Putamen (tissue), 1 donor: ENCODE results near the gene KDM3B.
"Not testable (repeated sequence)": the region's sequence is repeated elsewhere in the genome, so short reads cannot be mapped to it uniquely, and the experiment has no call there.

Experiments
- DNase-seq: peaks from one replicate; pipeline ENCODE4 v3.0.0-alpha.2; 2016; ENCODE audit warnings: low spot score

The KDM3B gene

GRCh38 chr5:138389332-138389731 is 36.8 kb downstream of the KDM3B start:
- no peak for DNase-seq

- not testable (repeated sequence) for DNase-seq
Measured at GRCh38 chr5:138389911-138390310, 37.4 kb downstream of the KDM3B start.

GRCh38 chr5:138391859-138392386 is 39.4 kb downstream of the KDM3B start:
- DNase-seq: peak; percentile 70

- DNase-seq: no peak
Measured at GRCh38 chr5:138402640-138403039, 50.2 kb downstream of the KDM3B start.

- no peak for DNase-seq
Measured at GRCh38 chr5:138408023-138408422, 55.5 kb downstream of the KDM3B start.

- not testable (repeated sequence) for DNase-seq
Measured at GRCh38 chr5:138410996-138411640, 58.6 kb downstream of the KDM3B start.

- no peak for DNase-seq
Measured at GRCh38 chr5:138418444-138418843, 66.0 kb downstream of the KDM3B start.

GRCh38 chr5:138425079-138425478 is 72.6 kb downstream of the KDM3B start:
- DNase-seq: no peak

GRCh38 chr5:138435943-138436342 is 83.5 kb downstream of the KDM3B start:
- DNase-seq: no peak

GRCh38 chr5:138438003-138438723 is 85.7 kb downstream of the KDM3B start:
- no peak for DNase-seq

GRCh38 chr5:138438724-138439476 is 86.4 kb downstream of the KDM3B start, which contains the start of gene REEP2:
Gene REEP2, plus strand, starts transcription at chr5:138439057. Its CDS starts 152 bp downstream, at chr5:138439209.
- peak; percentile 55 for DNase-seq

- no peak for DNase-seq
Measured at GRCh38 chr5:138439477-138440158, 87.1 kb downstream of the KDM3B start.

GRCh38 chr5:138440159-138441073 is 87.9 kb downstream of the KDM3B start:
- DNase-seq: no peak

- no peak for DNase-seq
Measured at GRCh38 chr5:138441221-138441620, 88.7 kb downstream of the KDM3B start.

GRCh38 chr5:138444078-138444773 is 91.7 kb downstream of the KDM3B start:
- DNase-seq: no peak

GRCh38 chr5:138444774-138445546 is 92.5 kb downstream of the KDM3B start:
- no peak for DNase-seq

- DNase-seq: no peak
Measured at GRCh38 chr5:138445547-138446271, 93.2 kb downstream of the KDM3B start.

GRCh38 chr5:138448070-138448469 is 95.6 kb downstream of the KDM3B start:
- DNase-seq: no peak
